HepG2 (cell line): ENCODE data around the gene SEMA3E. TPM values are rescaled to one million over a fixed set of nuclear protein-coding genes. Genes with fewer than 3 reads are reported as not detected.

Experiments used
- MIER3 ChIP-seq: IDR thresholded peaks from 2 replicates; pipeline ENCODE4 v1.6.1; 2016; ENCODE audit warnings: missing compliant biosample characterization, borderline replicate concordance
- ZNF337 ChIP-seq: sonication (generic); formaldehyde crosslinking; IDR thresholded peaks from 2 replicates; pipeline ENCODE4 v1.5.1; 2020; ENCODE audit warnings: missing genetic modification reagents, low read depth, mild to moderate bottlenecking, borderline replicate concordance
- polyA plus RNA-seq, 8 experiments: library from polyadenylated mRNA; depleted of rRNA in 3 of 8; stranded (reverse) in 7 of 8; unstranded in 1 of 8; fragments of >200 nt; fragmentation: Illumina TruSeq in 4 of 8; extraction: Trizol in 4 of 8; gene quantifications; 2 replicates each; pipeline versions ENCODE4 v1.2.1 to v1.2.3, GENCODE V29; 2011 to 2016; ENCODE audit warnings: low read depth in 4 of 8, missing spikeins in 1 of 8, mixed read lengths in 1 of 8; ENCODE audit not compliant: insufficient read depth in 1 of 8
- total RNA-seq, 5 experiments: library from RNA; depleted of rRNA; stranded (reverse); fragments of >200 nt; fragmentation: Illumina TruSeq; extraction: Trizol; gene quantifications; 2 replicates each; pipeline ENCODE4 v1.2.3, GENCODE V29; 2016; ENCODE audit warnings: low read depth in 1 of 5
- TF ChIP-seq, protein P1 (sequence below): sonication (generic); formaldehyde crosslinking; IDR thresholded peaks from 2 replicates; pipeline ENCODE4 v1.5.0; 2020; ENCODE audit warnings: mild to moderate bottlenecking, missing genetic modification reagents, borderline replicate concordance
- TF ChIP-seq, protein P2 (sequence below): sonication (generic); formaldehyde crosslinking; IDR thresholded peaks from 2 replicates; pipeline ENCODE4 v1.9.0; 2021; ENCODE audit warnings: missing genetic modification reagents, mild to moderate bottlenecking, borderline replicate concordance
- TF ChIP-seq, protein P3 (sequence below): IDR thresholded peaks from 2 replicates; pipeline ENCODE4 v1.6.1; 2016; ENCODE audit warnings: low read depth

The SEMA3E gene
- total and polyA plus RNA-seq, 2 of the 13 experiments (the other 11 are each of a cell fraction or from before 2014, with no cell fraction given) = not detected

DNA sequence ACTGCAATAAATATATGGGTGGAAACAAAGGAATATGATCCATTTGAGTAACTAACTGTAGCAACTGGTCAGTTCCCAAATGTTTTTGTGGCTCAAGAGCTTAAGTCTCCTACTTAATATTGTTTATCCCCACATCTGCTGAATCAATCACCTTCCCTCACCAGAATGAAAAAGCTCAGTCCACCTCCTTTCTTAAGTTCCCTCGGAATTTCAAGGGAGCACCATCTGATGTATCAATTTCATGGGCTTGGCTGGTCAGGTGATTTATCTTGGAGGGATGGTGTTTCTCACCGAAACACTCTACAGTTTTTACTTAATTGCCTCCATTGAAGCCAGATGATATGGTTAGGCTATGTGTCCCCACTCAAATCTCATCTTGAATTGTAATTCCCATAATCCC lies 176.6 kb downstream of the SEMA3E start (continued):
- TF ChIP-seq, protein P1, sequence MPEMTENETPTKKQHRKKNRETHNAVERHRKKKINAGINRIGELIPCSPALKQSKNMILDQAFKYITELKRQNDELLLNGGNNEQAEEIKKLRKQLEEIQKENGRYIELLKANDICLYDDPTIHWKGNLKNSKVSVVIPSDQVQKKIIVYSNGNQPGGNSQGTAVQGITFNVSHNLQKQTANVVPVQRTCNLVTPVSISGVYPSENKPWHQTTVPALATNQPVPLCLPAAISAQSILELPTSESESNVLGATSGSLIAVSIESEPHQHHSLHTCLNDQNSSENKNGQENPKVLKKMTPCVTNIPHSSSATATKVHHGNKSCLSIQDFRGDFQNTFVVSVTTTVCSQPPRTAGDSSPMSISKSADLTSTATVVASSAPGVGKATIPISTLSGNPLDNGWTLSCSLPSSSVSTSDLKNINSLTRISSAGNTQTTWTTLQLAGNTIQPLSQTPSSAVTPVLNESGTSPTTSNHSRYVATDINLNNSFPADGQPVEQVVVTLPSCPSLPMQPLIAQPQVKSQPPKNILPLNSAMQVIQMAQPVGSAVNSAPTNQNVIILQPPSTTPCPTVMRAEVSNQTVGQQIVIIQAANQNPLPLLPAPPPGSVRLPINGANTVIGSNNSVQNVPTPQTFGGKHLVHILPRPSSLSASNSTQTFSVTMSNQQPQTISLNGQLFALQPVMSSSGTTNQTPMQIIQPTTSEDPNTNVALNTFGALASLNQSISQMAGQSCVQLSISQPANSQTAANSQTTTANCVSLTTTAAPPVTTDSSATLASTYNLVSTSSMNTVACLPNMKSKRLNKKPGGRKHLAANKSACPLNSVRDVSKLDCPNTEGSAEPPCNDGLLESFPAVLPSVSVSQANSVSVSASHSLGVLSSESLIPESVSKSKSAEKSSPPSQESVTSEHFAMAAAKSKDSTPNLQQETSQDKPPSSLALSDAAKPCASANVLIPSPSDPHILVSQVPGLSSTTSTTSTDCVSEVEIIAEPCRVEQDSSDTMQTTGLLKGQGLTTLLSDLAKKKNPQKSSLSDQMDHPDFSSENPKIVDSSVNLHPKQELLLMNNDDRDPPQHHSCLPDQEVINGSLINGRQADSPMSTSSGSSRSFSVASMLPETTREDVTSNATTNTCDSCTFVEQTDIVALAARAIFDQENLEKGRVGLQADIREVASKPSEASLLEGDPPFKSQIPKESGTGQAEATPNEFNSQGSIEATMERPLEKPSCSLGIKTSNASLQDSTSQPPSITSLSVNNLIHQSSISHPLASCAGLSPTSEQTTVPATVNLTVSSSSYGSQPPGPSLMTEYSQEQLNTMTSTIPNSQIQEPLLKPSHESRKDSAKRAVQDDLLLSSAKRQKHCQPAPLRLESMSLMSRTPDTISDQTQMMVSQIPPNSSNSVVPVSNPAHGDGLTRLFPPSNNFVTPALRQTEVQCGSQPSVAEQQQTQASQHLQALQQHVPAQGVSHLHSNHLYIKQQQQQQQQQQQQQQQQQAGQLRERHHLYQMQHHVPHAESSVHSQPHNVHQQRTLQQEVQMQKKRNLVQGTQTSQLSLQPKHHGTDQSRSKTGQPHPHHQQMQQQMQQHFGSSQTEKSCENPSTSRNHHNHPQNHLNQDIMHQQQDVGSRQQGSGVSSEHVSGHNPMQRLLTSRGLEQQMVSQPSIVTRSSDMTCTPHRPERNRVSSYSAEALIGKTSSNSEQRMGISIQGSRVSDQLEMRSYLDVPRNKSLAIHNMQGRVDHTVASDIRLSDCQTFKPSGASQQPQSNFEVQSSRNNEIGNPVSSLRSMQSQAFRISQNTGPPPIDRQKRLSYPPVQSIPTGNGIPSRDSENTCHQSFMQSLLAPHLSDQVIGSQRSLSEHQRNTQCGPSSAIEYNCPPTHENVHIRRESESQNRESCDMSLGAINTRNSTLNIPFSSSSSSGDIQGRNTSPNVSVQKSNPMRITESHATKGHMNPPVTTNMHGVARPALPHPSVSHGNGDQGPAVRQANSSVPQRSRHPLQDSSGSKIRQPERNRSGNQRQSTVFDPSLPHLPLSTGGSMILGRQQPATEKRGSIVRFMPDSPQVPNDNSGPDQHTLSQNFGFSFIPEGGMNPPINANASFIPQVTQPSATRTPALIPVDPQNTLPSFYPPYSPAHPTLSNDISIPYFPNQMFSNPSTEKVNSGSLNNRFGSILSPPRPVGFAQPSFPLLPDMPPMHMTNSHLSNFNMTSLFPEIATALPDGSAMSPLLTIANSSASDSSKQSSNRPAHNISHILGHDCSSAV (CRISPR knock-in tag) = no peak
- TF ChIP-seq, protein P2, sequence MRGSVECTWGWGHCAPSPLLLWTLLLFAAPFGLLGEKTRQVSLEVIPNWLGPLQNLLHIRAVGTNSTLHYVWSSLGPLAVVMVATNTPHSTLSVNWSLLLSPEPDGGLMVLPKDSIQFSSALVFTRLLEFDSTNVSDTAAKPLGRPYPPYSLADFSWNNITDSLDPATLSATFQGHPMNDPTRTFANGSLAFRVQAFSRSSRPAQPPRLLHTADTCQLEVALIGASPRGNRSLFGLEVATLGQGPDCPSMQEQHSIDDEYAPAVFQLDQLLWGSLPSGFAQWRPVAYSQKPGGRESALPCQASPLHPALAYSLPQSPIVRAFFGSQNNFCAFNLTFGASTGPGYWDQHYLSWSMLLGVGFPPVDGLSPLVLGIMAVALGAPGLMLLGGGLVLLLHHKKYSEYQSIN = no peak
- no peak for TF ChIP-seq ZNF337 (CRISPR knock-in tag)
- TF ChIP-seq, protein P3, sequence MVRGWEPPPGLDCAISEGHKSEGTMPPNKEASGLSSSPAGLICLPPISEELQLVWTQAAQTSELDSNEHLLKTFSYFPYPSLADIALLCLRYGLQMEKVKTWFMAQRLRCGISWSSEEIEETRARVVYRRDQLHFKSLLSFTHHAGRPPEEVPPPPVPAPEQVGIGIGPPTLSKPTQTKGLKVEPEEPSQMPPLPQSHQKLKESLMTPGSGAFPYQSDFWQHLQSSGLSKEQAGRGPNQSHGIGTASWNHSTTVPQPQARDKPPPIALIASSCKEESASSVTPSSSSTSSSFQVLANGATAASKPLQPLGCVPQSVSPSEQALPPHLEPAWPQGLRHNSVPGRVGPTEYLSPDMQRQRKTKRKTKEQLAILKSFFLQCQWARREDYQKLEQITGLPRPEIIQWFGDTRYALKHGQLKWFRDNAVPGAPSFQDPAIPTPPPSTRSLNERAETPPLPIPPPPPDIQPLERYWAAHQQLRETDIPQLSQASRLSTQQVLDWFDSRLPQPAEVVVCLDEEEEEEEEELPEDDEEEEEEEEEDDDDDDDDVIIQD (CRISPR knock-in tag) = no peak
- no peak for TF ChIP-seq MIER3
